Ascending aorta (tissue), 2 donors: ENCODE results near the gene SYT3. TPM values are rescaled to one million over a fixed set of nuclear protein-coding genes. Genes with fewer than 3 reads are reported as not detected.

Source experiments
- DNase-seq, 2 donors: peaks; one replicate each; pipeline ENCODE4 v3.0.0-alpha.2; 2019; ENCODE audit warnings: low spot score in 2 of 2
- H3K27ac ChIP-seq, 2 donors: fragments of 200-600 bp; sonication (generic); one replicate each; pipeline ENCODE4 v1.5.1; 2016 to 2017; ENCODE audit warnings: mild to moderate bottlenecking in 1 of 2
- H3K27me3 ChIP-seq: fragments of 200-600 bp; sonication (generic); one replicate; pipeline ENCODE4 v1.5.1; 2017
- H3K36me3 ChIP-seq, 2 donors: fragments of 200-600 bp; sonication (generic); one replicate each; pipeline ENCODE4 v1.5.1; 2016
- H3K4me1 ChIP-seq, 2 donors: fragments of 200-600 bp; sonication (generic); one replicate each; pipeline ENCODE4 v1.5.1; 2016 to 2017; ENCODE audit warnings: mild to moderate bottlenecking in 1 of 2
- H3K4me3 ChIP-seq, 2 donors: fragments of 200-600 bp; sonication (generic); one replicate each; pipeline ENCODE4 v1.5.1; 2016 to 2017; ENCODE audit warnings: mild to moderate bottlenecking in 1 of 2
- H3K9me3 ChIP-seq, 2 donors: fragments of 200-600 bp; sonication (generic); one replicate each; pipeline ENCODE4 v1.5.1; 2016
- CTCF ChIP-seq, 3 experiments: fragments of 200-600 bp in 2 of 3; fragments of 450-650 bp in 1 of 3; sonication (generic) in 2 of 3; IDR thresholded peaks; one replicate each; pipeline ENCODE4 v1.5.1; 2016 to 2019; ENCODE audit warnings: antibody characterized with exemption in 3 of 3, mild to moderate bottlenecking in 1 of 3, moderate library complexity in 1 of 3
- intact Hi-C: fragments of 100-400 bp; cut with DNase I; formaldehyde crosslinking; loops from one replicate; pipeline ENCODE4 v1.15.1; 2023
- total RNA-seq: library from RNA; depleted of rRNA; stranded (reverse); fragments of >200 nt; gene quantifications from one replicate; pipeline ENCODE4 v1.1.0, GENCODE V29; 2016

The SYT3 gene
- total RNA-seq, 1 donor from 2014 or later, result 2.2 TPM

DNA sequence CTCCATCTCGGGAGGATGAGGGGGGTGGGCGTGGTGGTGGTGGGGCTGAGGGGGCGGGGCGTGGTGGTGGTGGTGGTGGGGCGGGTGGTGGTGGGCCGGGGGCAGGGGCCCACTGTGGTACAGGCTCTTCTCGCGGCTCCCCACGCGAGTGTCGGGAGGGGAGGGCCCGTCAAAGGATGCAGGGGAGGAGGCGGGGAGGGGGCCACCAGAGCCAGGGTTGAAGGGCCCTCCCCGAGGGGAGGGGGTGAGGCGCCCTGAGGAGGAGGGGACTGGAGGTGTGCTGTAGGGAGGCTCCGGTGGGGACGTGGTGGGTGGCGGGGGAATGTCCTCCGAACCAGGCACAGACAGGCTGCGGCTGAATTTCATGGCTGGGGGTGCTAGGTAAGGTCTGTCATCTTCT is 29.2 kb upstream of the SYT3 start:
- no peaks in the 10 kb centered on the region for H3K4me1 ChIP-seq
- H3K36me3 ChIP-seq, result no peaks in the 10 kb centered on the region
- no peak for DNase-seq
- TF ChIP-seq CTCF (IDR thresholded peaks at IDR 0.05), result no peak
- no peak overlapping the region for H3K4me3 ChIP-seq
- intact Hi-C loops, result no loop called here
- no peaks in the 10 kb centered on the region for H3K9me3 ChIP-seq
- H3K27ac ChIP-seq, result no peak overlapping the region
- peaks cover 30% of the 10 kb centered on the region for H3K27me3 ChIP-seq

- peaks cover 30% of the 10 kb centered on the region for H3K27me3 ChIP-seq
Measured at GRCh38 chr19:50668416-50668815, 28.7 kb upstream of the SYT3 start.

GRCh38 chr19:50667759-50668231 is 28.1 kb upstream of the SYT3 start:
- DNase-seq, result no peak
- no peak overlapping the region for H3K4me3 ChIP-seq
- peaks cover 30% of the 10 kb centered on the region for H3K27me3 ChIP-seq

More at GRCh38 chr19:50668416-50668815, 28.7 kb upstream of the SYT3 start:
- no peaks in the 10 kb centered on the region for H3K4me1 ChIP-seq
- no peak for TF ChIP-seq CTCF (IDR thresholded peaks at IDR 0.05)
- H3K4me3 ChIP-seq, result no peak overlapping the region
- no peaks in the 10 kb centered on the region for H3K36me3 ChIP-seq
- no peak for DNase-seq
- no peak overlapping the region for H3K27ac ChIP-seq
- intact Hi-C loops, result no loop called here
- H3K9me3 ChIP-seq, result no peaks in the 10 kb centered on the region

DNA sequence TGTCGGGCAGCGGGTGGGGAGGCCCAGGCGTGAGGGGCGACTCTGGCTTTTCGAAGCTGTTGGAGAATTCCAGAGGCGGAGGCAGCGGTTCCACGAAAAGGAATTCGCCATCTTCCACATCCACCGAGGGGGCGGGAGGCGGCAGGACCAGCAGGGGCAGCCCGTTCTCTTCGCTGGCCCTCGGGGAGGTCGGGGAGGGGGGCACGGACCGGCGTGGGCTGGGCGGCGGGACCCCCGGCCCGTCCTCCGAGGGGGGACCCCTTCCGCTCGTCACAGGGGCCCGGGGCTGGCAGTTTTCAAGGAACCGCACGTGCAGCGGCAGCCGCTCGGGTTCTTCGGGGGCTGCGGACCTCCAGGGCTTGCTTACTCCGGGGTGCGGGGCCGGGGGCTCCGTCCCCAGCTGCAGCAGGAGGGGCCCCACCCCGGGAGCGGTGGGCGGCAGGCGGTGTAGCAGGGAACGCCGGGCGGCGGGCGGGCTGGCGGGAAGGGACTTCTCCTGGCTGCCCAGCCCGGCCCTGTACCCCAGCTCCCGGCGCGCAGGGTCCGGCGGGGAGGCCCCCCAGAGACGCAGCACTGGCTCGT is 27.6 kb upstream of the SYT3 start:
- intact Hi-C loops, result no loop called here
- Histone ChIP-seq H3K4me1 (no peaks in the 10 kb centered on the region), H3K4me3 (no peak overlapping the region), H3K36me3 (no peaks in the 10 kb centered on the region), H3K9me3 (no peaks in the 10 kb centered on the region), H3K27me3 (peaks cover 30% of the 10 kb centered on the region), H3K27ac (no peak overlapping the region)
- DNase-seq, result no peak
- TF ChIP-seq CTCF (IDR thresholded peaks at IDR 0.05), result no peak

More at GRCh38 chr19:50667759-50668231, 28.1 kb upstream of the SYT3 start:
- intact Hi-C loops, result no loop called here
- no peaks in the 10 kb centered on the region for H3K36me3 ChIP-seq
- H3K9me3 ChIP-seq, result no peaks in the 10 kb centered on the region
- no peak for TF ChIP-seq CTCF (IDR thresholded peaks at IDR 0.05)
- no peak overlapping the region for H3K27ac ChIP-seq
- H3K4me1 ChIP-seq, result no peaks in the 10 kb centered on the region

GRCh38 chr19:50666346-50667176 is 26.9 kb upstream of the SYT3 start:
- H3K27me3 ChIP-seq, result peaks cover 30% of the 10 kb centered on the region
- no peak for TF ChIP-seq CTCF (IDR thresholded peaks at IDR 0.05)
- H3K9me3 ChIP-seq, result no peaks in the 10 kb centered on the region
- no peaks in the 10 kb centered on the region for H3K4me1 ChIP-seq
- intact Hi-C loops, result no loop called here
- H3K4me3 ChIP-seq, result peak overlapping the region in 1 of 2 donors; percentile 27
- no peaks in the 10 kb centered on the region for H3K36me3 ChIP-seq
- no peak for DNase-seq
- H3K27ac ChIP-seq, result no peak overlapping the region
